NCI-H226 (cell line): ENCODE measurements around the gene SFMBT1.

Source experiments
- DNase-seq: peaks from one replicate; pipeline ENCODE4 v3.0.0-alpha.2; 2015

SFMBT1 gene

GRCh38 chr3:53045518-53046170 is at the start of gene SFMBT1:
Gene SFMBT1 (minus strand): TSS chr3:53046073. CDS start chr3:52969128, 76,945 bp downstream.
- peak; percentile 37 for DNase-seq

- DNase-seq, result no peak
These were observed 47.1 kb upstream of the SFMBT1 start for GRCh38 chr3:53092942-53093341.

DNA sequence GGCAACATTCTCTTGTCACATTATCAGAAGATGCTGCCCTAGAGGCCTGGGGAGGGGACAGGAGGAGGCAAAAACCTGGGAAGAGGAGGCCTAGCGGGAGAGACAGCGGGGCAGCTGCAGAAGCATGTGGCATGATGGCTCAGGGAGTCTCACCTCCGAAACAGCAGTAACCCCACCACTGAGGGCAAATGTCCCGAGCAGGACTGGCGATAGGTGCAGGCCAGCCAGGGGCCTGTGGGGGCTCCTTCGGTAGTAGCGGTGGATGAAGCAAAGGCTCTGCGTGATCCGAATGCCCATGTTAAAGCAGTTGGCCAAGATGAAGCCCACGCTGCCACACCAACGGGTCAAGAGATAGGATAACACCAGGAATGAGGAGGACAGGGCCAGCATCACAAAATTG is 46.3 kb upstream of the SFMBT1 start:
- no peak for DNase-seq

DNA sequence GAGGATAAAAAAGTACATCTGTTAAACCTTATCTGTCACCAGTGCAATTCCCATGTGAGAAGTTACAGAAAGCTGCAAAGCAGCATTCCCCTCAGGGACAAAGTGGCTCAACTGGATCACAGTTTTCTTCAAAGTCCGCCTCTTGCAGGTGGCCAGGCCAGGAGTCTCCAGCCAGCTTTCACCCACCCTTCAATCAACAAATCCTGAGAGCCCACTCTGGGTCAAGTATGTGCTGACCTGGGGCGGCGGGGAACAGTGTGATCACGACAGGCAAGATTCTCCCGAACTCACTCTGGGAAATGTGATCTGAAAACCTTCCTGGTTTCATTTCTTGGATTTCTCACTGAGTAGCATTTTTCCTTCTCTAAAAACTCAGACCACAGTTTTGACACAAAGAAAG is 45.1 kb upstream of the SFMBT1 start:
- no peak for DNase-seq

DNA sequence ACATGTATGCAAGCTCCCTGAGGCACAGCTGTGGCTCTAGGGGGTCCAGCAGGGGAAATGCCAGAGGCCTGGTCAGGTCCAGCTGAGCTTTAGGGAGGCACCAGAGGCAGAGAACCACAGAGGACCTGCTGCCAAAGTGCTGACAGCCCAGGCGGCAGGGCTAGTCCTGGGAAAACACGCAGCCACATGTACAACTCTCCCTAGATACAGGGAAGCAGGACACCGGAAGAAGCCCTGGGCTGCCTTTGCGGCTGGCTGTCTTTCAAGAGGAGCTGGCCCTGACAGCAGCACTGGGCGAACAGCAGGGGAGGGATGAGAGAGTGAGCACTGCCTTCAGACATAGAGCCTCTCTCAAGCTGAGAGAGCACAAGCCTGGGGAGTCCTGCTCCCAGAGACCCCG is 43.6 kb upstream of the SFMBT1 start:
- no peak for DNase-seq

GRCh38 chr3:53085476-53085875 is 39.6 kb upstream of the SFMBT1 start:
- no peak for DNase-seq

DNA sequence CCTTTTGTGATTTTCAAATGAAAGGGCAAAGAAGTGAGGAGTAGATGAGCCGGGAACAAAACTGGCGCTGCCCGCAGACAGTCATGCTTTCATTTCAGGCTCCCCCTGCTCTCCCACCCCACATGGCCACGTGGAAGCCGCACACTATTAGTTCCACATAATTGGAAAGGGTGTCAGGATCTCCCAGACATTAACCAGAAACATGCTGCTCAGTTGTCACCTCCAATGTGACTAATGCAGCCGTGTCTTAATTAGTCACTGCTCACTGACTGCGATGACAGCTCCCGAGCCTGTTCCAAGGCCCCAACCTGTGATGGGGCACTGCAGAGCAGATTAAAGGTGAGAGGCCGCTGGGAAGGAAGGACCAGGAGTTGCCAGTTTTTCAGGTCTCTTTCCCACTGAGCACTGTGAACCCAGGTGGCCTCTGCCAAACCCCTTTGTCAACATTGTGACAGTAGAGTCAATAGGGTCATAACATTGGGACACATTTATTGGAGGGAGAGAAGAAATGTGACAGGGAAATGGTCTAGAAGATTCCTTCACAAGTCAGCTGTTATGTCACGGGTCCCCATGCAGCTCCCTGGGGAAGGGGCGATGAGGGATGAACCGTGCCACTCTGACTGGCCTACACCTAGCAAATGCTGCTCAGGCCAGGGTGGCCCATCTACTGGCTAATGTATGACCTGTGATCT is 38.6 kb upstream of the SFMBT1 start:
- DNase-seq, result no peak

- DNase-seq, result no peak
These were observed 38.1 kb upstream of the SFMBT1 start for GRCh38 chr3:53083949-53084309.

DNA sequence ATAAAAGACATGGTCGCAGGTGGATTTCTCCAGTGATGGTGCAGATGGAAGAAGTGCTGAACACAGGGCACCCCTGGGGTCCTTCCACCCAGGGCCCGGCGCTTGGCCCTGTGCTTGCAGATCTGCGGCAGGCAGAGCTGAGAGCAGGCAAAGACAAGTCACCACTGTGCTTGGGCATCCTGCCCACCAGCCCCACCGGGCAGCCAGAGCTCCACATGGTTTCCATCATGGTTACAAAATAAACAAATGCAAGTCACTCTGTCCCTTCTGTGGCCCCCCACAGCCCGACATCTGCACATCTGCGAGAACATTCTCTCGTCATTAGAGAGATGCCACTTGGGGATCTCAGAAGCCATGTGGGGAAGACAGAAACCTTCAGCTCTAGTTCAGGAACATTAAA is 37.6 kb upstream of the SFMBT1 start:
- no peak for DNase-seq

GRCh38 chr3:53082736-53083135 is 36.9 kb upstream of the SFMBT1 start:
- no peak for DNase-seq

DNA sequence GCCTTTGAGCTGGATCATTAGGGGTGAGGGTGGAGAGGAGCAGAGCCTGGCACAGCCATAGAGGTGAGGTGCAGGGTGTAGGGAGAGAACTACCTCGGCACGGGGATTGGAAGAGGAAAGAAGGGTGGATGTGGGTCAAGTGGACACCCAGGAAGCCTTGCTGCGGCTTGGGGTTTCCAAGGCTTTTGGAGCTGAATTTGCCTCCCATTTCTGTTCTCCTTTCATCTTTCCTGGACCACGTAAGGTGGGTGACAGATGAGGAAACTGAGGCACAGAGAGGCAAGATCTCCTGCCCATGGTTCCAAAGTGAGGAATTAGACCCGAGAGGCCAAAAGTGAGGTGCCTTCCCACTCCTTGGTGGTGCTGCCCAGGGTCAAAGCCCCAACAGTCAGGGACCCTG is 35.4 kb upstream of the SFMBT1 start:
- no peak for DNase-seq

- DNase-seq, result no peak
These were observed 34.8 kb upstream of the SFMBT1 start for GRCh38 chr3:53080612-53081205.

DNA sequence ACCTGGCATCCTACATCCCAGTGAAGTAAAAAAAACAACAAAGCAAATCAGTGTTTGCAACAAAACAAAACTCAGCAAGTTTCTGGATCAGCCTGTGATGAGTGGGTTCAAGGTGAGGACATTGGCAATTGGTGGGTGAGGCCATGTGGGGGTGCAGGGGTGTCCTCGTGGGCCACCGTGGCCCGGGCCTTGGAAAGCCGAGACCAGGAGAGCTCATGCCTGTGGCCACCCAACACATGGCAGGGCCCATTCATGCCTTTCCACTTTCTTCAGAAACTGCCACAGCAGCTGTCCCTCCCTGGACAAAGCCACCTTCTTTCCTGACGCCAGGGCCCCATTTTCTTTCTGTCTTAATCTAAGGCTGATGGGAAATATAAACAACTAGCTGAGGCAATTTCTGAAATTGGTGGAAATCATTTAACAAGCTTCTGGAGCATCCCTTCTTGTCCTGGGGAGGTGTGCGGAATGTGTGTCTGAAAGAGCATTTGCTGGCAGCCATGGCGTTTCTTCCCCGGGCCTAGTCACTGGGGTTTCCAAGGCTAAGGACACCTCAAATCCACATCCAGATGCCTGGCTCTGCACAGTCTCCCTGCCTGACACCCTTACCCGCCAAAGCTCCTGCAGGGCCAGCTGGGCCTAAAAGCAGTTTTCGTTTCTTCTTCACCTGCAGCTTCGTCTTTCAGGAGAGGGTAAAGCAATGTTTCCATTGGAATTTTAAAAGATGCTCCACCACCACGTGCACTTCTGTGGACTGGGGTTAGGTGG is 34.1 kb upstream of the SFMBT1 start:
- DNase-seq, result no peak

- DNase-seq, result no peak
These were observed 33.3 kb upstream of the SFMBT1 start for GRCh38 chr3:53079147-53079546.

- no peak for DNase-seq
These were observed 32.8 kb upstream of the SFMBT1 start for GRCh38 chr3:53078656-53079055.

GRCh38 chr3:53077476-53078220 is 31.8 kb upstream of the SFMBT1 start:
- no peak for DNase-seq

- no peak for DNase-seq
These were observed 29.9 kb upstream of the SFMBT1 start for GRCh38 chr3:53075743-53076140.

GRCh38 chr3:53074761-53075742 is 29.2 kb upstream of the SFMBT1 start:
- no peak for DNase-seq

DNA sequence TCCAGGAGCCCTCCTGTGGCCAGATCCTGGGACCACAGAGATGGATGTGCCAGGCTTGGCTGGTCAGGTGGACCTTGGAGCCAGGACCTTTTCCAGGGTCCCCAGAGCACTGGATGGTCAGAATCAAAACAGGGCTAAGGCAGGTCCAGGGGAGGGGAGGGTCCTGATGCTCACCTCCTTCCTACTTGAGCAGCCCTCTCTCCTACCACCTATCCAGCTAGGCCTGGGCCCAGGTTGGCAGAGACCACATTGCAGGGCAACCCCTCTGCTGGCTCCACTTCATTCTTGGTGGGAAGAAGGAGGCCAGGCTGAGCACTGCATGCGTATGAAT is 28.5 kb upstream of the SFMBT1 start:
- no peak for DNase-seq

GRCh38 chr3:53073553-53074365 is 27.9 kb upstream of the SFMBT1 start:
- DNase-seq, result no peak
